ENCODE data around the gene MIB1.

GRCh38 chr18:21865043-21865442, 124.5 kb downstream of the MIB1 start:
- TF ChIP-seq, protein P1, sequence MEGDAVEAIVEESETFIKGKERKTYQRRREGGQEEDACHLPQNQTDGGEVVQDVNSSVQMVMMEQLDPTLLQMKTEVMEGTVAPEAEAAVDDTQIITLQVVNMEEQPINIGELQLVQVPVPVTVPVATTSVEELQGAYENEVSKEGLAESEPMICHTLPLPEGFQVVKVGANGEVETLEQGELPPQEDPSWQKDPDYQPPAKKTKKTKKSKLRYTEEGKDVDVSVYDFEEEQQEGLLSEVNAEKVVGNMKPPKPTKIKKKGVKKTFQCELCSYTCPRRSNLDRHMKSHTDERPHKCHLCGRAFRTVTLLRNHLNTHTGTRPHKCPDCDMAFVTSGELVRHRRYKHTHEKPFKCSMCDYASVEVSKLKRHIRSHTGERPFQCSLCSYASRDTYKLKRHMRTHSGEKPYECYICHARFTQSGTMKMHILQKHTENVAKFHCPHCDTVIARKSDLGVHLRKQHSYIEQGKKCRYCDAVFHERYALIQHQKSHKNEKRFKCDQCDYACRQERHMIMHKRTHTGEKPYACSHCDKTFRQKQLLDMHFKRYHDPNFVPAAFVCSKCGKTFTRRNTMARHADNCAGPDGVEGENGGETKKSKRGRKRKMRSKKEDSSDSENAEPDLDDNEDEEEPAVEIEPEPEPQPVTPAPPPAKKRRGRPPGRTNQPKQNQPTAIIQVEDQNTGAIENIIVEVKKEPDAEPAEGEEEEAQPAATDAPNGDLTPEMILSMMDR (IDR thresholded peaks at IDR 0.05): no peak
- TF ChIP-seq POLR2A (IDR thresholded peaks at IDR 0.05): no peak
